Measurements from ENCODE around the gene JUN. TPM values are rescaled to one million over a fixed set of nuclear protein-coding genes. Genes with fewer than 3 reads are reported as not detected.

Gene JUN
- total and polyA plus RNA-seq, 2 experiments from 2014 or later, result 23.3 to 28.5 TPM

- Histone ChIP-seq H2AFZ (peak overlapping the region; percentile 61), H3K9me2 (ENCODE audit: insufficient read depth) (no peaks in the 10 kb centered on the region; the same call in 1 of the 2 replicates), H3K36me3 (ENCODE audit: insufficient read depth) (no peaks in the 10 kb centered on the region), H3F3A (replicated peaks; ENCODE audit: low read depth) (no peaks in the 10 kb centered on the region), H4K20me1 (replicated peaks; ENCODE audit: insufficient read depth) (no peaks in the 10 kb centered on the region), H3K4me1 (ENCODE audit: insufficient read depth) (no peaks in the 10 kb centered on the region), H3K79me2 (replicated peaks; ENCODE audit: insufficient read depth) (no peaks in the 10 kb centered on the region), H3K27ac (ENCODE audit: low read depth) (no peak overlapping the region), H3K4me2 (no peak overlapping the region), H3K4me3 (no peak overlapping the region), H3K27me3 (ENCODE audit: insufficient read depth) (no peaks in the 10 kb centered on the region)
- no peaks in the 10 kb centered on the region for H3K27me3 Mint-ChIP-seq (ENCODE audit: insufficient read depth, low read depth, poor library complexity)
- H3K27ac Mint-ChIP-seq, result no peak overlapping the region
- no peaks in the 10 kb centered on the region for H3K36me3 Mint-ChIP-seq (ENCODE audit: low read depth)
- H3K4me3 Mint-ChIP-seq, result no peak overlapping the region
- ATAC-seq (peak; percentile 75), DNase-seq (ENCODE audit: low spot score) (peak; percentile 95)
- no peaks in the 10 kb centered on the region; the same call in 2 of the 3 replicates for H3K9me3 Mint-ChIP-seq
- TF ChIP-seq CTCF (conservative IDR thresholded peaks at IDR 0.05; ENCODE audit: low read depth in 2 of 2) (peak; percentile 84 to 95), EZH2phosphoT487 (IDR thresholded peaks at IDR 0.05; ENCODE audit: unreplicated experiment) (no peak), ZNF331 (CRISPR knock-in tag; IDR thresholded peaks at IDR 0.05; ENCODE audit: low read depth) (no peak), STAT1 (IDR thresholded peaks at IDR 0.05; ENCODE audit: unreplicated experiment) (no peak), JUNB (IDR thresholded peaks at IDR 0.05; ENCODE audit: unreplicated experiment) (no peak)
- TF ChIP-seq, protein P1, sequence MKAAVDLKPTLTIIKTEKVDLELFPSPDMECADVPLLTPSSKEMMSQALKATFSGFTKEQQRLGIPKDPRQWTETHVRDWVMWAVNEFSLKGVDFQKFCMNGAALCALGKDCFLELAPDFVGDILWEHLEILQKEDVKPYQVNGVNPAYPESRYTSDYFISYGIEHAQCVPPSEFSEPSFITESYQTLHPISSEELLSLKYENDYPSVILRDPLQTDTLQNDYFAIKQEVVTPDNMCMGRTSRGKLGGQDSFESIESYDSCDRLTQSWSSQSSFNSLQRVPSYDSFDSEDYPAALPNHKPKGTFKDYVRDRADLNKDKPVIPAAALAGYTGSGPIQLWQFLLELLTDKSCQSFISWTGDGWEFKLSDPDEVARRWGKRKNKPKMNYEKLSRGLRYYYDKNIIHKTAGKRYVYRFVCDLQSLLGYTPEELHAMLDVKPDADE (IDR thresholded peaks at IDR 0.05), result no peak
- TF ChIP-seq, protein P2, sequence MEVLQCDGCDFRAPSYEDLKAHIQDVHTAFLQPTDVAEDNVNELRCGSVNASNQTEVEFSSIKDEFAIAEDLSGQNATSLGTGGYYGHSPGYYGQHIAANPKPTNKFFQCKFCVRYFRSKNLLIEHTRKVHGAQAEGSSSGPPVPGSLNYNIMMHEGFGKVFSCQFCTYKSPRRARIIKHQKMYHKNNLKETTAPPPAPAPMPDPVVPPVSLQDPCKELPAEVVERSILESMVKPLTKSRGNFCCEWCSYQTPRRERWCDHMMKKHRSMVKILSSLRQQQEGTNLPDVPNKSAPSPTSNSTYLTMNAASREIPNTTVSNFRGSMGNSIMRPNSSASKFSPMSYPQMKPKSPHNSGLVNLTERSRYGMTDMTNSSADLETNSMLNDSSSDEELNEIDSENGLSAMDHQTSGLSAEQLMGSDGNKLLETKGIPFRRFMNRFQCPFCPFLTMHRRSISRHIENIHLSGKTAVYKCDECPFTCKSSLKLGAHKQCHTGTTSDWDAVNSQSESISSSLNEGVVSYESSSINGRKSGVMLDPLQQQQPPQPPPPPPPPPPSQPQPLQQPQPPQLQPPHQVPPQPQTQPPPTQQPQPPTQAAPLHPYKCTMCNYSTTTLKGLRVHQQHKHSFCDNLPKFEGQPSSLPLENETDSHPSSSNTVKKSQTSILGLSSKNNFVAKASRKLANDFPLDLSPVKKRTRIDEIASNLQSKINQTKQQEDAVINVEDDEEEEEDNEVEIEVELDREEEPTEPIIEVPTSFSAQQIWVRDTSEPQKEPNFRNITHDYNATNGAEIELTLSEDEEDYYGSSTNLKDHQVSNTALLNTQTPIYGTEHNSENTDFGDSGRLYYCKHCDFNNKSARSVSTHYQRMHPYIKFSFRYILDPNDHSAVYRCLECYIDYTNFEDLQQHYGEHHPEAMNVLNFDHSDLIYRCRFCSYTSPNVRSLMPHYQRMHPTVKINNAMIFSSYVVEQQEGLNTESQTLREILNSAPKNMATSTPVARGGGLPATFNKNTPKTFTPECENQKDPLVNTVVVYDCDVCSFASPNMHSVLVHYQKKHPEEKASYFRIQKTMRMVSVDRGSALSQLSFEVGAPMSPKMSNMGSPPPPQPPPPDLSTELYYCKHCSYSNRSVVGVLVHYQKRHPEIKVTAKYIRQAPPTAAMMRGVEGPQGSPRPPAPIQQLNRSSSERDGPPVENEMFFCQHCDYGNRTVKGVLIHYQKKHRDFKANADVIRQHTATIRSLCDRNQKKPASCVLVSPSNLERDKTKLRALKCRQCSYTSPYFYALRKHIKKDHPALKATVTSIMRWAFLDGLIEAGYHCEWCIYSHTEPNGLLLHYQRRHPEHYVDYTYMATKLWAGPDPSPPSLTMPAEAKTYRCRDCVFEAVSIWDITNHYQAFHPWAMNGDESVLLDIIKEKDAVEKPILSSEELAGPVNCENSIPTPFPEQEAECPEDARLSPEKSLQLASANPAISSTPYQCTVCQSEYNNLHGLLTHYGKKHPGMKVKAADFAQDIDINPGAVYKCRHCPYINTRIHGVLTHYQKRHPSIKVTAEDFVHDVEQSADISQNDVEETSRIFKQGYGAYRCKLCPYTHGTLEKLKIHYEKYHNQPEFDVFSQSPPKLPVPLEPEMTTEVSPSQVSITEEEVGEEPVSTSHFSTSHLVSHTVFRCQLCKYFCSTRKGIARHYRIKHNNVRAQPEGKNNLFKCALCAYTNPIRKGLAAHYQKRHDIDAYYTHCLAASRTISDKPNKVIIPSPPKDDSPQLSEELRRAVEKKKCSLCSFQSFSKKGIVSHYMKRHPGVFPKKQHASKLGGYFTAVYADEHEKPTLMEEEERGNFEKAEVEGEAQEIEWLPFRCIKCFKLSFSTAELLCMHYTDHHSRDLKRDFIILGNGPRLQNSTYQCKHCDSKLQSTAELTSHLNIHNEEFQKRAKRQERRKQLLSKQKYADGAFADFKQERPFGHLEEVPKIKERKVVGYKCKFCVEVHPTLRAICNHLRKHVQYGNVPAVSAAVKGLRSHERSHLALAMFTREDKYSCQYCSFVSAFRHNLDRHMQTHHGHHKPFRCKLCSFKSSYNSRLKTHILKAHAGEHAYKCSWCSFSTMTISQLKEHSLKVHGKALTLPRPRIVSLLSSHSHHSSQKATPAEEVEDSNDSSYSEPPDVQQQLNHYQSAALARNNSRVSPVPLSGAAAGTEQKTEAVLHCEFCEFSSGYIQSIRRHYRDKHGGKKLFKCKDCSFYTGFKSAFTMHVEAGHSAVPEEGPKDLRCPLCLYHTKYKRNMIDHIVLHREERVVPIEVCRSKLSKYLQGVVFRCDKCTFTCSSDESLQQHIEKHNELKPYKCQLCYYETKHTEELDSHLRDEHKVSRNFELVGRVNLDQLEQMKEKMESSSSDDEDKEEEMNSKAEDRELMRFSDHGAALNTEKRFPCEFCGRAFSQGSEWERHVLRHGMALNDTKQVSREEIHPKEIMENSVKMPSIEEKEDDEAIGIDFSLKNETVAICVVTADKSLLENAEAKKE (CRISPR knock-in tag; IDR thresholded peaks at IDR 0.05), result no peak
- peaks cover 15% of the 10 kb centered on the region for H3K4me1 Mint-ChIP-seq
Measured at GRCh38 chr1:58768971-58769808, 14.7 kb downstream of the JUN start.

Measured in GM23338 (cell line).